Measurements from ENCODE around the gene ASF1A. TPM values are rescaled to one million over a fixed set of nuclear protein-coding genes. Genes with fewer than 3 reads are reported as not detected.

ASF1A gene
- total and polyA plus RNA-seq, 2 experiments from 2014 or later, result 25.4 to 72.2 TPM

DNA sequence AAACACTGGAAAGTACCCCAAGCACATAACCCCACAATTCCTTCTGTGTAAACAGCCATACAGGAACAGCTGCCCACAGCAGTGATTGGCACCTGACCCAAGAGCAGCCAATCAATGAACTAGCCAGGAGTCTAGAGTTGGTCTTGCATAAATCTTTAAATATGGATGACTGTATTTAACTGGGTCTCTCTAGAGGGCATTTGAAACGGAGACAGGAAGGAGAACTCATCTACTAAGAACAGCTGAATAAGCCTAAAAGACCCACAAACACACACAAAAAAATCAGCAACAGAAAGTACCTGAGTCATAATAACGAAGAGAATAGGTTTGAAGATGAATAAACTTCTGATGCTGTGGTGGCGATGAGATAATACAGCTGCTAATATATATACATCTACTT is 49.0 kb upstream of the ASF1A start (continued):
- TF ChIP-seq, protein P1, sequence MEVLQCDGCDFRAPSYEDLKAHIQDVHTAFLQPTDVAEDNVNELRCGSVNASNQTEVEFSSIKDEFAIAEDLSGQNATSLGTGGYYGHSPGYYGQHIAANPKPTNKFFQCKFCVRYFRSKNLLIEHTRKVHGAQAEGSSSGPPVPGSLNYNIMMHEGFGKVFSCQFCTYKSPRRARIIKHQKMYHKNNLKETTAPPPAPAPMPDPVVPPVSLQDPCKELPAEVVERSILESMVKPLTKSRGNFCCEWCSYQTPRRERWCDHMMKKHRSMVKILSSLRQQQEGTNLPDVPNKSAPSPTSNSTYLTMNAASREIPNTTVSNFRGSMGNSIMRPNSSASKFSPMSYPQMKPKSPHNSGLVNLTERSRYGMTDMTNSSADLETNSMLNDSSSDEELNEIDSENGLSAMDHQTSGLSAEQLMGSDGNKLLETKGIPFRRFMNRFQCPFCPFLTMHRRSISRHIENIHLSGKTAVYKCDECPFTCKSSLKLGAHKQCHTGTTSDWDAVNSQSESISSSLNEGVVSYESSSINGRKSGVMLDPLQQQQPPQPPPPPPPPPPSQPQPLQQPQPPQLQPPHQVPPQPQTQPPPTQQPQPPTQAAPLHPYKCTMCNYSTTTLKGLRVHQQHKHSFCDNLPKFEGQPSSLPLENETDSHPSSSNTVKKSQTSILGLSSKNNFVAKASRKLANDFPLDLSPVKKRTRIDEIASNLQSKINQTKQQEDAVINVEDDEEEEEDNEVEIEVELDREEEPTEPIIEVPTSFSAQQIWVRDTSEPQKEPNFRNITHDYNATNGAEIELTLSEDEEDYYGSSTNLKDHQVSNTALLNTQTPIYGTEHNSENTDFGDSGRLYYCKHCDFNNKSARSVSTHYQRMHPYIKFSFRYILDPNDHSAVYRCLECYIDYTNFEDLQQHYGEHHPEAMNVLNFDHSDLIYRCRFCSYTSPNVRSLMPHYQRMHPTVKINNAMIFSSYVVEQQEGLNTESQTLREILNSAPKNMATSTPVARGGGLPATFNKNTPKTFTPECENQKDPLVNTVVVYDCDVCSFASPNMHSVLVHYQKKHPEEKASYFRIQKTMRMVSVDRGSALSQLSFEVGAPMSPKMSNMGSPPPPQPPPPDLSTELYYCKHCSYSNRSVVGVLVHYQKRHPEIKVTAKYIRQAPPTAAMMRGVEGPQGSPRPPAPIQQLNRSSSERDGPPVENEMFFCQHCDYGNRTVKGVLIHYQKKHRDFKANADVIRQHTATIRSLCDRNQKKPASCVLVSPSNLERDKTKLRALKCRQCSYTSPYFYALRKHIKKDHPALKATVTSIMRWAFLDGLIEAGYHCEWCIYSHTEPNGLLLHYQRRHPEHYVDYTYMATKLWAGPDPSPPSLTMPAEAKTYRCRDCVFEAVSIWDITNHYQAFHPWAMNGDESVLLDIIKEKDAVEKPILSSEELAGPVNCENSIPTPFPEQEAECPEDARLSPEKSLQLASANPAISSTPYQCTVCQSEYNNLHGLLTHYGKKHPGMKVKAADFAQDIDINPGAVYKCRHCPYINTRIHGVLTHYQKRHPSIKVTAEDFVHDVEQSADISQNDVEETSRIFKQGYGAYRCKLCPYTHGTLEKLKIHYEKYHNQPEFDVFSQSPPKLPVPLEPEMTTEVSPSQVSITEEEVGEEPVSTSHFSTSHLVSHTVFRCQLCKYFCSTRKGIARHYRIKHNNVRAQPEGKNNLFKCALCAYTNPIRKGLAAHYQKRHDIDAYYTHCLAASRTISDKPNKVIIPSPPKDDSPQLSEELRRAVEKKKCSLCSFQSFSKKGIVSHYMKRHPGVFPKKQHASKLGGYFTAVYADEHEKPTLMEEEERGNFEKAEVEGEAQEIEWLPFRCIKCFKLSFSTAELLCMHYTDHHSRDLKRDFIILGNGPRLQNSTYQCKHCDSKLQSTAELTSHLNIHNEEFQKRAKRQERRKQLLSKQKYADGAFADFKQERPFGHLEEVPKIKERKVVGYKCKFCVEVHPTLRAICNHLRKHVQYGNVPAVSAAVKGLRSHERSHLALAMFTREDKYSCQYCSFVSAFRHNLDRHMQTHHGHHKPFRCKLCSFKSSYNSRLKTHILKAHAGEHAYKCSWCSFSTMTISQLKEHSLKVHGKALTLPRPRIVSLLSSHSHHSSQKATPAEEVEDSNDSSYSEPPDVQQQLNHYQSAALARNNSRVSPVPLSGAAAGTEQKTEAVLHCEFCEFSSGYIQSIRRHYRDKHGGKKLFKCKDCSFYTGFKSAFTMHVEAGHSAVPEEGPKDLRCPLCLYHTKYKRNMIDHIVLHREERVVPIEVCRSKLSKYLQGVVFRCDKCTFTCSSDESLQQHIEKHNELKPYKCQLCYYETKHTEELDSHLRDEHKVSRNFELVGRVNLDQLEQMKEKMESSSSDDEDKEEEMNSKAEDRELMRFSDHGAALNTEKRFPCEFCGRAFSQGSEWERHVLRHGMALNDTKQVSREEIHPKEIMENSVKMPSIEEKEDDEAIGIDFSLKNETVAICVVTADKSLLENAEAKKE (CRISPR knock-in tag; IDR thresholded peaks at IDR 0.05), result no peak
- TF ChIP-seq EZH2 (IDR thresholded peaks at IDR 0.05; ENCODE audit: low read depth, unreplicated experiment), result no peak
- no peak for TF ChIP-seq ZNF331 (CRISPR knock-in tag; IDR thresholded peaks at IDR 0.05; ENCODE audit: low read depth)
- TF ChIP-seq, protein P2, sequence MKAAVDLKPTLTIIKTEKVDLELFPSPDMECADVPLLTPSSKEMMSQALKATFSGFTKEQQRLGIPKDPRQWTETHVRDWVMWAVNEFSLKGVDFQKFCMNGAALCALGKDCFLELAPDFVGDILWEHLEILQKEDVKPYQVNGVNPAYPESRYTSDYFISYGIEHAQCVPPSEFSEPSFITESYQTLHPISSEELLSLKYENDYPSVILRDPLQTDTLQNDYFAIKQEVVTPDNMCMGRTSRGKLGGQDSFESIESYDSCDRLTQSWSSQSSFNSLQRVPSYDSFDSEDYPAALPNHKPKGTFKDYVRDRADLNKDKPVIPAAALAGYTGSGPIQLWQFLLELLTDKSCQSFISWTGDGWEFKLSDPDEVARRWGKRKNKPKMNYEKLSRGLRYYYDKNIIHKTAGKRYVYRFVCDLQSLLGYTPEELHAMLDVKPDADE (IDR thresholded peaks at IDR 0.05), result no peak
- no peak for TF ChIP-seq ZNF114 (CRISPR knock-in tag; IDR thresholded peaks at IDR 0.05)
- TF ChIP-seq, protein P3, sequence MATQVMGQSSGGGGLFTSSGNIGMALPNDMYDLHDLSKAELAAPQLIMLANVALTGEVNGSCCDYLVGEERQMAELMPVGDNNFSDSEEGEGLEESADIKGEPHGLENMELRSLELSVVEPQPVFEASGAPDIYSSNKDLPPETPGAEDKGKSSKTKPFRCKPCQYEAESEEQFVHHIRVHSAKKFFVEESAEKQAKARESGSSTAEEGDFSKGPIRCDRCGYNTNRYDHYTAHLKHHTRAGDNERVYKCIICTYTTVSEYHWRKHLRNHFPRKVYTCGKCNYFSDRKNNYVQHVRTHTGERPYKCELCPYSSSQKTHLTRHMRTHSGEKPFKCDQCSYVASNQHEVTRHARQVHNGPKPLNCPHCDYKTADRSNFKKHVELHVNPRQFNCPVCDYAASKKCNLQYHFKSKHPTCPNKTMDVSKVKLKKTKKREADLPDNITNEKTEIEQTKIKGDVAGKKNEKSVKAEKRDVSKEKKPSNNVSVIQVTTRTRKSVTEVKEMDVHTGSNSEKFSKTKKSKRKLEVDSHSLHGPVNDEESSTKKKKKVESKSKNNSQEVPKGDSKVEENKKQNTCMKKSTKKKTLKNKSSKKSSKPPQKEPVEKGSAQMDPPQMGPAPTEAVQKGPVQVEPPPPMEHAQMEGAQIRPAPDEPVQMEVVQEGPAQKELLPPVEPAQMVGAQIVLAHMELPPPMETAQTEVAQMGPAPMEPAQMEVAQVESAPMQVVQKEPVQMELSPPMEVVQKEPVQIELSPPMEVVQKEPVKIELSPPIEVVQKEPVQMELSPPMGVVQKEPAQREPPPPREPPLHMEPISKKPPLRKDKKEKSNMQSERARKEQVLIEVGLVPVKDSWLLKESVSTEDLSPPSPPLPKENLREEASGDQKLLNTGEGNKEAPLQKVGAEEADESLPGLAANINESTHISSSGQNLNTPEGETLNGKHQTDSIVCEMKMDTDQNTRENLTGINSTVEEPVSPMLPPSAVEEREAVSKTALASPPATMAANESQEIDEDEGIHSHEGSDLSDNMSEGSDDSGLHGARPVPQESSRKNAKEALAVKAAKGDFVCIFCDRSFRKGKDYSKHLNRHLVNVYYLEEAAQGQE (IDR thresholded peaks at IDR 0.05; ENCODE audit: unreplicated experiment), result no peak
- TF ChIP-seq STAT1 (IDR thresholded peaks at IDR 0.05; ENCODE audit: unreplicated experiment), result no peak
- TF ChIP-seq JUNB (IDR thresholded peaks at IDR 0.05; ENCODE audit: unreplicated experiment), result no peak
- TF ChIP-seq NANOG (IDR thresholded peaks at IDR 0.05; ENCODE audit: borderline replicate concordance), result no peak
